Stimulated activated naive B cell treated with anti-CD40 and anti-IgM and Interleukin-4, amounts not matched to agents 10 μg/mL and 1 μg/mL and 100 μg/mL, for 72 hours (primary cell): ENCODE measurements around the gene DDHD1.

Experiments used
- ATAC-seq, 2 donors: fragments of 150-1000 bp; cut with Tn5 transposase; replicated peaks; 2 replicates each; pipeline ENCODE4 v1.10.0; 2021; ENCODE audit warnings: moderate library complexity in 1 of 2
- DNase-seq: peaks from one replicate; pipeline ENCODE4 v3.0.0; 2021
- H3K27ac Mint-ChIP-seq: one replicate; pipeline ENCODE4 v1.8.0; 2022; ENCODE audit warnings: mild to moderate bottlenecking, mixed read lengths
- H3K27me3 Mint-ChIP-seq, 2 donors: one replicate each; pipeline ENCODE4 v1.8.0; 2022; ENCODE audit warnings: mixed read lengths in 2 of 2
- H3K36me3 Mint-ChIP-seq, 2 donors: one replicate each; pipeline ENCODE4 v1.8.0; 2022; ENCODE audit warnings: mixed read lengths in 2 of 2, mild to moderate bottlenecking in 1 of 2
- H3K4me1 Mint-ChIP-seq, 2 donors: one replicate each; pipeline ENCODE4 v1.8.0; 2022; ENCODE audit warnings: mixed read lengths in 2 of 2, mild to moderate bottlenecking in 1 of 2
- H3K4me3 Mint-ChIP-seq, 2 donors: one replicate each; pipeline ENCODE4 v1.8.0; 2022; ENCODE audit warnings: mild to moderate bottlenecking in 2 of 2, mixed read lengths in 2 of 2, moderate library complexity in 1 of 2
- H3K9me3 Mint-ChIP-seq, 2 donors: one replicate each; pipeline ENCODE4 v1.8.0; 2022; ENCODE audit warnings: mixed read lengths in 2 of 2, mild to moderate bottlenecking in 1 of 2

DDHD1 gene

DNA sequence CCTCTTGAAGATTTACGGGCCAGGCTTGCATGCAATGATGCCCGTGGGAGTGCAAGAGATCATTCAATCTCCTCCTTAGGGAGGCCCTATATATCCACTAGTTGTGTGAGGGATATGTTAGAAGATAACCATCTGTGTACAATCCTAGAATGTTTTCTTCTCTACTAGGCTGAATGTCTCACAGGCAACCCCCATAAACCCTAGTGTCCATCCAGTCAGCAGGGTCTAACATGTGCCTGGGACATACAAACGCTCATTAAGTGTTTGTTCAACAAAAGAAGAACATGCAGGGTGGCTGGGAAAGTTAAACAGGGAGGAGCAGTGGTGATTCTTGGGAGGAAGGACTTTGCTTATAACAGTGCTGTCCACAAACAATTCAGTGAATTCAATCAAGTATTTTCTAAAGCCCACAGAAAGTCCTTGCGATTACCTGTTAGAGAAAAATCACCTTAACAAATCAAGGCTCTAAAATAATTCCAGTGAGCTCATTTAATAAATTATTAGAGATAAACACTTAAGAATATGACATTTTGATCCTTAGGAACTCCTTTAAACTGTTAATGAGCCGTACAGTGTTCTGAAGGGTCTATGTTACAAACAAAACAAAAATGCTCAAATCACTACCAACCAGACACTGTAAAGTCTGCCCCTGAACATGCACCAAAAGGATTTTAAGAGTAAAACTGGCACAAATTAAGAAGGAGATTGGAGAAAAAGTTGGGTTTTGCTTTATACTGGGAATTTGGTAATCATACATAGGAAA is 105.6 kb downstream of the DDHD1 start:
- Mint-ChIP-seq H3K9me3 (no peaks in the 10 kb centered on the region), H3K36me3 (peaks cover 23 to 35% of the 10 kb centered on the region in 2 donors), H3K4me3 (no peak overlapping the region), H3K27ac (no peak overlapping the region), H3K4me1 (no peaks in the 10 kb centered on the region), H3K27me3 (no peaks in the 10 kb centered on the region)
- ATAC-seq (no peak), DNase-seq (no peak)

GRCh38 chr14:53044486-53044885 is 108.6 kb downstream of the DDHD1 start:
- Mint-ChIP-seq H3K4me1 (no peaks in the 10 kb centered on the region), H3K27me3 (no peaks in the 10 kb centered on the region), H3K4me3 (no peak overlapping the region), H3K27ac (no peak overlapping the region), H3K9me3 (no peaks in the 10 kb centered on the region), H3K36me3 (peaks cover 34 to 50% of the 10 kb centered on the region in 2 donors)
- DNase-seq, result no peak
- no peak for ATAC-seq

DNA sequence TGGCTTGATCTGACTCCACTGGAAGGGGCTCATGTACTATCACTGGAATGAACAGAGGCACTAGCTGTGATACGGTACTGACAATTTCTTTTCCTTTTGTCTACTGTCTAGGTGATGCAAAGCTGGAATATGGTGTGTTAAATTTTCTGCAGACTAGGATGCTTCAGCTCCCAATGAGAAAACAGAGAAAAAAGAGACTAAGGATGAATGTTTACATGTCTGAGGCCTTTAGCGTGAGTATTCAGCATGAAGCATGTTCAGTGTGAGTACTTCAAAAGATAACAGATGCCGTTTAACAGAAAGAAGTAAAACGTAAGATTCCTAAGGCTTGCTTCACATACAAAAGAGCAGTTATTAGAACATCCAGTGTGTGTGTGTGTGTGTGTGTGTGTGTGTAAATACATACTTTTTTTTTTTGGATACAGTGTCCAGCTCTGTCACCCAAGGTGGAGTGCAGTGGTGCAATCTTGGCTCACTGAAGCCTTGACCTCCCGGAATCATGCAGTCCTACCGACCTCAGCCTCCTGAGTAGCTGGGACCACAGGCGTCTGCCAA is 110.0 kb downstream of the DDHD1 start:
- Mint-ChIP-seq H3K4me3 (no peak overlapping the region), H3K4me1 (no peaks in the 10 kb centered on the region), H3K9me3 (peaks cover 0 to 3% of the 10 kb centered on the region in 2 donors), H3K36me3 (peaks cover 44 to 57% of the 10 kb centered on the region in 2 donors), H3K27me3 (no peaks in the 10 kb centered on the region), H3K27ac (no peak overlapping the region)
- ATAC-seq (no peak), DNase-seq (no peak)

- no peak for ATAC-seq
- Mint-ChIP-seq H3K9me3 (peaks cover 0 to 3% of the 10 kb centered on the region in 2 donors), H3K4me1 (no peaks in the 10 kb centered on the region), H3K36me3 (peaks cover 49 to 58% of the 10 kb centered on the region in 2 donors), H3K27ac (no peak overlapping the region), H3K4me3 (no peak overlapping the region), H3K27me3 (no peaks in the 10 kb centered on the region)
- no peak for DNase-seq
Observed at GRCh38 chr14:53042480-53042879, 110.6 kb downstream of the DDHD1 start.

GRCh38 chr14:53041067-53041466 is 112.1 kb downstream of the DDHD1 start:
- no peaks in the 10 kb centered on the region for H3K27me3 Mint-ChIP-seq
- H3K36me3 Mint-ChIP-seq, result peaks cover 56 to 63% of the 10 kb centered on the region in 2 donors
- no peak for ATAC-seq
- no peak for DNase-seq
- H3K4me3 Mint-ChIP-seq, result no peak overlapping the region
- peaks cover 0 to 3% of the 10 kb centered on the region in 2 donors for H3K9me3 Mint-ChIP-seq
- H3K4me1 Mint-ChIP-seq, result no peaks in the 10 kb centered on the region
- H3K27ac Mint-ChIP-seq, result no peak overlapping the region

GRCh38 chr14:53038629-53039028 is 114.5 kb downstream of the DDHD1 start:
- no peak for DNase-seq
- peaks cover 0 to 3% of the 10 kb centered on the region in 2 donors for H3K9me3 Mint-ChIP-seq
- H3K36me3 Mint-ChIP-seq, result peaks cover 59 to 74% of the 10 kb centered on the region in 2 donors

DNA sequence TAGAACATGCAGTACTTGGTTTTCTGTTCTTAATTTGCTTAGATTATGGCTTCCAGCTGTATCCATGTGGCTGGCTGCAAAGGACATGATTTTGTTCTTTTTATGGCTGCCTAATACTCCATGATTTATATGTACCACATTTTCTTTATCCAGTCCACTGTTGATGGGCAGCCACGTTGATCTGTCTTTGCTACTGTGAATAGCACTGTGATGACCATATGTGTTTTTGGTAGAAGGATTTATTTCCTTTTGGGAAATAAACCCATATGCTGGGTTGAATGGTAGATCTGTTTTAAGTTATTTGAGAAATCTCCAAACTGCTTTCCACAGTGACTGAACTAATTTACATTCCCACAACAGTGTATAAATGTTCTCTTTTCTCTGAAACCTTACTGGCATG is 116.1 kb downstream of the DDHD1 start:
- DNase-seq (no peak), ATAC-seq (no peak)
- Mint-ChIP-seq H3K36me3 (peaks cover 49 to 70% of the 10 kb centered on the region in 2 donors), H3K27ac (no peak overlapping the region), H3K9me3 (peaks cover 0 to 3% of the 10 kb centered on the region in 2 donors), H3K27me3 (no peaks in the 10 kb centered on the region), H3K4me3 (no peak overlapping the region), H3K4me1 (peaks cover 2 to 6% of the 10 kb centered on the region in 2 donors)

More at GRCh38 chr14:53038629-53039028, 114.5 kb downstream of the DDHD1 start:
- Mint-ChIP-seq H3K27me3 (no peaks in the 10 kb centered on the region), H3K4me1 (peaks cover 2 to 6% of the 10 kb centered on the region in 2 donors), H3K27ac (no peak overlapping the region), H3K4me3 (no peak overlapping the region)
- no peak for ATAC-seq

DNA sequence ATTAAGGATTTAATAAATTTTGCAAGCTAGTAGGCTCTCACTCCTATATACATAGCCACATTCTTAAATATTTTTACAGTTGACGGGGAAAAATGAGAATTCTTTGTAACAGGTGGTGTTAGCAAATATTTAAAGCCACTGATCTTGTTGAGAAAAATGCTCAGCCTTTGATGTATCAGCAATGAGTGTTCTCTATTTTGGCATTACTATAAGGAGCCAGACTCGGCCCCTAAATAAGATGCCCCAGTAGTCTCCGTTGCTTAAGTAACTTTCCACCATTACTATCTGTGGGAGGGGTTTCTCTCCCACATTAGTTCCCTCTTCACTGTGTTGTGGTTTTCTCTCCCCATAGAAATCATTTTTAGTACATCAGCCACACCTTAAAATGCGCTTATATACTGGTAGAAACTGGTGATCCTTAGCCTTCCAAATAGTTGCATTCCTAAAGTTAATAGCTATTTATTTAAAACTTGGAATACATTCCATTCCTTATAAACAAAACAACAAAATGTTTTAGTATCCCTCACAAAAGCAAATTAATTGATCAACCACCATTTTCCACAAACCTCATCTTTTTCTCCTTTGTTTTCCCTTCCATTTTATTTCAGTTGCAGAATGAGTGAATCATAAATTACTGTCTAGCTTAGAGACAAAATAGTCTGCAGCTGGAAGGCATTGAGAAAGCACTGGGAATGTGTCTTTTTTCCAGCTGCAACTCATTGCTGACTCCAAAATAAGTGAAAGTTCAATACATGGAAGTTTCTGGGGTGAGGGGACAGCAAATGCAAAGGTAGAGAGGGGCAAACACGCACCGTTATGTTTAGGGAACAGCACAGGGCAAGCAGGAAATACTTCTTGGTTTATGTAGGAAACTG is 117.5 kb downstream of the DDHD1 start:
- Mint-ChIP-seq H3K9me3 (peaks cover 0 to 3% of the 10 kb centered on the region in 2 donors), H3K4me1 (peaks cover 2 to 6% of the 10 kb centered on the region in 2 donors), H3K4me3 (no peak overlapping the region), H3K36me3 (peaks cover 39 to 58% of the 10 kb centered on the region in 2 donors), H3K27me3 (no peaks in the 10 kb centered on the region), H3K27ac (no peak overlapping the region)
- no peak for DNase-seq
- no peak for ATAC-seq

DNA sequence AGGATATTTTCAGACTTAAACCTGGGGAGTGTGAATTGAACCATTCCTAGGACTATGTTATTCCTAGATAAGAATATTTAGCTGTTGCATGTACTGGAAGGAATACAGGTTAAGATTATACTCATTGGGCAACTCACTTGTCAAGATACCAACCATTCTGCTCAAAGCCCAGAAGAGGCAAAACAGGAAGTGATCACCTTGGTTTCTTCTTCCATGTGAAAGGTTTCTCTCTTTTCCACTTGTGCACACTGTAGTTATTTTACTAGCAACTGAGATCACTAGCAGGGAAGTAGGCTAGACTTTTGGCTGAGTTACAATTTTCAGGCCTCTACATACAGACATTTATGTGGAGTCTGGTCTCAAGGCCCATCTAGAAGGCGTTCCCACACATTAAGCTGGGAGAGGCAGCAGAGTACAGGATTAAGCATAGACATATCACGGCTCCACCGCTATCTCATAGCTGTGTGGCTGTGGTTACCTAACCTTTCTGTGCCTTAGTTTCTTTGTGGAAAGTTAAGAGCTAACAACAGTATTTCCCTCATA is 118.4 kb downstream of the DDHD1 start:
- peaks cover 0 to 3% of the 10 kb centered on the region in 2 donors for H3K9me3 Mint-ChIP-seq
- DNase-seq (no peak), ATAC-seq (no peak)
- peaks cover 31 to 57% of the 10 kb centered on the region in 2 donors for H3K36me3 Mint-ChIP-seq
- H3K27ac Mint-ChIP-seq, result no peak overlapping the region
- no peak overlapping the region for H3K4me3 Mint-ChIP-seq
- H3K27me3 Mint-ChIP-seq, result no peaks in the 10 kb centered on the region
- H3K4me1 Mint-ChIP-seq, result peaks cover 2 to 6% of the 10 kb centered on the region in 2 donors

- Mint-ChIP-seq H3K4me3 (no peak overlapping the region), H3K9me3 (peaks cover 0 to 2% of the 10 kb centered on the region in 2 donors), H3K27ac (no peak overlapping the region), H3K27me3 (no peaks in the 10 kb centered on the region), H3K36me3 (peaks cover 27 to 54% of the 10 kb centered on the region in 2 donors), H3K4me1 (peaks cover 2 to 6% of the 10 kb centered on the region in 2 donors)
- ATAC-seq, result no peak
- DNase-seq, result no peak
Observed at GRCh38 chr14:53034036-53034435, 119.1 kb downstream of the DDHD1 start.

- H3K4me3 Mint-ChIP-seq, result no peak overlapping the region
- no peaks in the 10 kb centered on the region for H3K27me3 Mint-ChIP-seq
- H3K27ac Mint-ChIP-seq, result no peak overlapping the region
- ATAC-seq (no peak), DNase-seq (no peak)
- no peaks in the 10 kb centered on the region for H3K9me3 Mint-ChIP-seq
- H3K4me1 Mint-ChIP-seq, result peaks cover 2 to 6% of the 10 kb centered on the region in 2 donors
- peaks cover 18 to 43% of the 10 kb centered on the region in 2 donors for H3K36me3 Mint-ChIP-seq
Observed at GRCh38 chr14:53032838-53033390, 120.2 kb downstream of the DDHD1 start.

DNA sequence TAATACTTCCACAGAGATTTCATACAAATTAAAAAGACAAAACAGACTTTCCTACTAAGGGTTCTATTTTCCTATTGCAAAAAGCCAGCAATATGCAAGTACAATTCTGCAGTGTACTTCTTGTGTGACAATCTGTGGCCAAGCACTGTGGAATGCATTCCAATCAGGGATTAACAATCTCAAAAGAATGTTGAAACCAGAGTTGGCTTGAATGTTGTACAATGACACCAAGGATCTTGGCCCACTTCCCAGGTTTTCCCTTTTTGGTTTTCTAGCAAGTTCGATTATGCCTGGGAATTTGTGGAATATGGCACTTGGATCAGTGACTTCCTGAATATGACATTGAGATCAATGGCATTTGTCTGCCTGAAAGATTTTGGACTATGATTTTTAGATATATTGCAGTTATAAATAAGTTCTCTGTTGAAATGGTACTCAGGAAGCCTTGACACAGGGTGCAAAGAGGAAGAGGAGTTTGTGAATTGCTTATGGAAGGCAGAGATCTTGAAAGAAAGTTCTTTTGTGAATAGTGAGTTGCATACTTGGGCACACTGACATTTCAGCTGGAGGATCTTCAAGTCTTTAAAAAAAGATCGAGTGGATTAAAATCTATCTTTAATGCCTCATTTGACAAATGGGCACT is 120.8 kb downstream of the DDHD1 start:
- Mint-ChIP-seq H3K9me3 (no peaks in the 10 kb centered on the region), H3K4me1 (peaks cover 2 to 6% of the 10 kb centered on the region in 2 donors), H3K27me3 (no peaks in the 10 kb centered on the region), H3K27ac (no peak overlapping the region), H3K4me3 (no peak overlapping the region), H3K36me3 (peaks cover 12 to 37% of the 10 kb centered on the region in 2 donors)
- ATAC-seq (no peak), DNase-seq (no peak)

DNA sequence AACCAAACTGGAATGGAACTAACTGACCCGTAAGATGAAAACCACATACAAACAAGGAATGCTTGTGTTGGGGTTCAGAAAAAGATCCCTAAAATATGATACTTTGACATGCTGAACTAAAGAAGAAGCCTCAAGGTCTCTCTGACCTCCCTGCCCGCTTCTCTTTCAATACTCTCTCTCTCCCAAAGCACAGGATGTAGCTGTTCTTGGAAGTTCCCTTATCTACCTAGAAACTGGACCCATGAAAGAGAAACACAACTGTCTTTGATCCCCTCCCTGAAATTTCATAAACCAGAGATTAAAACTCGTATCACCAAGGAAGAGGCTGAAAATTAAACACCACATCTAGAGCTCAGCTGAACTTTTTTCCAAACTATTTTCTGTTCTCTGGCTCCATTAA is 125.6 kb downstream of the DDHD1 start:
- DNase-seq (no peak), ATAC-seq (no peak)
- peaks cover 3 to 16% of the 10 kb centered on the region in 2 donors for H3K36me3 Mint-ChIP-seq
- no peak overlapping the region for H3K4me3 Mint-ChIP-seq
- no peak overlapping the region for H3K27ac Mint-ChIP-seq
- H3K27me3 Mint-ChIP-seq, result no peaks in the 10 kb centered on the region
- no peaks in the 10 kb centered on the region for H3K9me3 Mint-ChIP-seq
- no peaks in the 10 kb centered on the region for H3K4me1 Mint-ChIP-seq
